GM23338 (cell line): ENCODE results near the gene LRRC10B. TPM values are rescaled to one million over a fixed set of nuclear protein-coding genes. Genes with fewer than 3 reads are reported as not detected.

Experiments used
- ATAC-seq: fragments of 200-7000 bp; cut with Tn5 transposase; 3 replicates; pipeline ENCODE4 v1.9.1; 2020
- DNase-seq: peaks from one replicate; pipeline ENCODE4 v3.0.0-alpha.2; 2015; ENCODE audit warnings: low spot score
- H2AFZ ChIP-seq: fragments of 200-600 bp; sonication (generic); 2 replicates; pipeline ENCODE4 v1.8.0; 2016; ENCODE audit warnings: antibody characterized with exemption, mild to moderate bottlenecking, moderate library complexity
- H3F3A ChIP-seq: fragments of 200-600 bp; sonication (generic); replicated peaks from 2 replicates; pipeline ENCODE4 v1.8.0; 2017; ENCODE audit warnings: antibody characterized with exemption, mixed run types, low read depth
- H3K27ac ChIP-seq: fragments of 200-600 bp; sonication (generic); 2 replicates; pipeline ENCODE4 v1.6.1; 2016; ENCODE audit warnings: low read depth
- H3K27me3 ChIP-seq: fragments of 200-600 bp; sonication (generic); 2 replicates; pipeline ENCODE4 v1.8.0; 2016; ENCODE audit warnings: mild to moderate bottlenecking, mixed run types, moderate library complexity; ENCODE audit not compliant: insufficient read depth
- H3K36me3 ChIP-seq: fragments of 200-600 bp; sonication (generic); 2 replicates; pipeline ENCODE4 v1.8.0; 2016; ENCODE audit warnings: mild to moderate bottlenecking; ENCODE audit not compliant: insufficient read depth
- H3K4me1 ChIP-seq: fragments of 200-600 bp; sonication (generic); 2 replicates; pipeline ENCODE4 v1.8.0; 2016; ENCODE audit warnings: mild to moderate bottlenecking, moderate library complexity; ENCODE audit not compliant: insufficient read depth
- H3K4me2 ChIP-seq: fragments of 200-600 bp; sonication (generic); 2 replicates; pipeline ENCODE4 v1.7.1; 2017; ENCODE audit warnings: mixed run types
- H3K4me3 ChIP-seq: fragments of 200-600 bp; sonication (generic); 2 replicates; pipeline ENCODE4 v1.6.1; 2016; ENCODE audit warnings: mixed run types
- H3K79me2 ChIP-seq: fragments of 200-600 bp; sonication (generic); replicated peaks from 2 replicates; pipeline ENCODE4 v1.8.0; 2017; ENCODE audit warnings: mild to moderate bottlenecking; ENCODE audit not compliant: insufficient read depth
- H3K9me2 ChIP-seq: fragments of 200-600 bp; sonication (generic); 2 replicates; pipeline ENCODE4 v1.8.0; 2017; ENCODE audit not compliant: insufficient read depth
- H4K20me1 ChIP-seq: fragments of 200-600 bp; sonication (generic); replicated peaks from 2 replicates; pipeline ENCODE4 v1.8.0; 2017; ENCODE audit warnings: mild to moderate bottlenecking; ENCODE audit not compliant: insufficient read depth
- H3K27ac Mint-ChIP-seq: 2 replicates; pipeline ENCODE4 v1.8.0; 2020; ENCODE audit warnings: inconsistent platforms, mild to moderate bottlenecking, moderate library complexity, mixed read lengths
- H3K27me3 Mint-ChIP-seq: 3 replicates; pipeline ENCODE4 v1.8.0; 2022; ENCODE audit warnings: low read depth, mild to moderate bottlenecking, moderate library complexity, mixed read lengths, inconsistent platforms; ENCODE audit not compliant: insufficient read depth, poor library complexity
- H3K36me3 Mint-ChIP-seq: 3 replicates; pipeline ENCODE4 v1.8.0; 2021; ENCODE audit warnings: low read depth, mild to moderate bottlenecking, inconsistent platforms, moderate library complexity, mixed read lengths
- H3K4me1 Mint-ChIP-seq: 3 replicates; pipeline ENCODE4 v1.8.0; 2020; ENCODE audit warnings: mild to moderate bottlenecking, inconsistent platforms, mixed read lengths
- H3K4me3 Mint-ChIP-seq: 3 replicates; pipeline ENCODE4 v1.8.0; 2021; ENCODE audit warnings: moderate library complexity, mild to moderate bottlenecking, inconsistent platforms, mixed read lengths
- H3K9me3 Mint-ChIP-seq: 3 replicates; pipeline ENCODE4 v1.8.0; 2020; ENCODE audit warnings: moderate library complexity, mild to moderate bottlenecking, inconsistent platforms, mixed read lengths
- ETS1 ChIP-seq: IDR thresholded peaks from 2 replicates; pipeline ENCODE4 v1.6.1; 2016; ENCODE audit warnings: antibody characterized with exemption
- JUNB ChIP-seq: IDR thresholded peaks from one replicate; pipeline ENCODE4 v1.6.1; 2016; ENCODE audit warnings: antibody characterized with exemption; ENCODE audit not compliant: unreplicated experiment
- NANOG ChIP-seq: IDR thresholded peaks from 2 replicates; pipeline ENCODE4 v1.6.1; 2016; ENCODE audit warnings: antibody characterized with exemption, borderline replicate concordance
- ZNF114 ChIP-seq: fragments of 250-450 bp; sonication (Bioruptor Pico); IDR thresholded peaks from 2 replicates; pipeline ENCODE4 v1.5.0; 2020; ENCODE audit warnings: mild to moderate bottlenecking, moderate library complexity
- ZNF462 ChIP-seq: fragments of 250-450 bp; sonication (Bioruptor Pico); IDR thresholded peaks from 2 replicates; pipeline ENCODE4 v1.5.0; 2020; ENCODE audit warnings: mild to moderate bottlenecking, moderate library complexity
- polyA plus RNA-seq: library from polyadenylated mRNA; unstranded; fragments of >200 nt; fragmentation: Nextera tagmentation; extraction: Ambion mirVana; gene quantifications from 2 replicates; pipeline ENCODE4 v1.2.1, GENCODE V29; 2016
- total RNA-seq: library from RNA; depleted of rRNA; stranded (reverse); fragments of >200 nt; shearing (Covaris generic); gene quantifications from 2 replicates; pipeline ENCODE4 v1.2.3, GENCODE V29; 2014

The LRRC10B gene
- total and polyA plus RNA-seq, 2 experiments from 2014 or later = 0.47 to 1.6 TPM

- no peak for TF ChIP-seq ZNF462 (CRISPR knock-in tag)
Measured at GRCh38 chr11:61487342-61488025, 21.1 kb upstream of the LRRC10B start (continued).

- Histone ChIP-seq H3K27me3 (no peaks in the 10 kb centered on the region), H3F3A (0 out of 2 replicates have a peak, but pooled peaks cover 6% of the 10 kb centered on the region), H3K79me2 (no peaks in the 10 kb centered on the region), H3K4me1 (peaks cover 20% of the 10 kb centered on the region), H3K9me2 (no peaks in the 10 kb centered on the region), H3K4me2 (peak overlapping the region; percentile 75), H2AFZ (peak overlapping the region; percentile 96), H3K36me3 (no peaks in the 10 kb centered on the region), H3K27ac (no peak overlapping the region), H3K4me3 (peak overlapping the region; percentile 42), H4K20me1 (no peaks in the 10 kb centered on the region)
- Mint-ChIP-seq H3K4me3 (peak overlapping the region; percentile 52), H3K27me3 (peaks cover 23% of the 10 kb centered on the region), H3K9me3 (no peaks in the 10 kb centered on the region), H3K36me3 (no peaks in the 10 kb centered on the region), H3K27ac (peak overlapping the region; percentile 32; the same call in 1 of the 2 replicates), H3K4me1 (peaks cover 29% of the 10 kb centered on the region)
- peak; percentile 68 for DNase-seq
- peak; percentile 58 for ATAC-seq
- no peak for TF ChIP-seq NANOG
- TF ChIP-seq JUNB = no peak
- no peak for TF ChIP-seq ZNF114
- no peak for TF ChIP-seq ZNF462 (CRISPR knock-in tag)
- no peak for TF ChIP-seq ETS1
Measured at GRCh38 chr11:61488651-61489291, 19.8 kb upstream of the LRRC10B start.
